Measurements from ENCODE around the gene INO80D. TPM values are rescaled to one million over a fixed set of nuclear protein-coding genes. Genes with fewer than 3 reads are reported as not detected.

The INO80D gene
- total RNA-seq, 1 donor from 2014 or later: 21.1 TPM

DNA sequence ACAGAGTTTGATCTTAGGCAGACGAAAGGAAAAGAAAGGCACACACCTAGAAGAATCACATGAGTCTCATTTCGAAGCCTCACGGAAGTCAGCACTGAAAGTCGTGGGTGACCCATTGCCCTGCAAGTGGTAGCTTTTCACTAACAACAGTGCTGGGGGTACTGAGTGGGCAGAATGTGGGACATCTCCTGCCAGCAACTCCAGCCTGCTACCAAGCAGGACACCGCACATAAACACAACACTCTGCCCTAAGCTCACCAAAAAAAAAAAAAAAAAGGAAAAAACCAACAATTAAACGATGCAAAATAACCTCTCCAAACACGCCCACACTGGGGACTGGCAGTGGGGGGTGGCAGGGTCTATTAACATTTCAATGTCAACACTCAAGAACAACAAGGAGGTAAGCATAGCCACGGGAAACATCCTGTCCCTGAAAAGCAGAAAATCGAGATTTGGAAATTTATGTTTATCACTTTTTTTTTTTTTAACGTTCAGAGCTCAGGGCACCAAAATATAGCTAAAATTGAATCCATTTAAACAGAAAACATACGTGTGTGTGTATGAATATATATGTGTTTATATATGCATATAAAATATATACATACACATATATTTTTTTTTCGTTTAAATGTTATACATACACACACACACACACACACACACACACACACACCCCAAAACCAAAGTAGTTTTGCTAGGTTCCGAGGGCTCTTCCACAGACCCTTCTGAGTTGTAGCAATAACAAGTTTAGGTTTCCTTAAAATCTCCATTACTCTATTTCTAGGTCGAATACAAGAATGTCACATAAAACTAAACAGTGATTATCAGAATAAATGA is 2.2 kb downstream of the INO80D start:
- H3K9me3 Mint-ChIP-seq (ENCODE audit: unreplicated experiment): no peaks in the 10 kb centered on the region
- FAIRE-seq (no peak), DNase-seq (ENCODE audit: low read depth) (no peak)
- Histone ChIP-seq H4K20me1 (ENCODE audit: insufficient read depth, low read length) (peaks cover 24% of the 10 kb centered on the region), H3K9ac (ENCODE audit: low read length) (peak overlapping the region; percentile 100), H3K4me1 (ENCODE audit: insufficient read depth, low read length) (peaks cover 8% of the 10 kb centered on the region), H3K4me3 (ENCODE audit: insufficient read depth, low read depth, low read length) (peak overlapping the region; percentile 98), H2AFZ (ENCODE audit: low read depth, low read length) (no peak overlapping the region), H3K79me2 (ENCODE audit: insufficient read depth, low read length) (peaks cover 80% of the 10 kb centered on the region), H3K36me3 (ENCODE audit: insufficient read depth, low read length) (peaks cover 2% of the 10 kb centered on the region), H3K4me2 (ENCODE audit: low read length) (peak overlapping the region; percentile 98), H3K27ac (ENCODE audit: low read depth, low read length) (peak overlapping the region; percentile 97), H3K27me3 (ENCODE audit: insufficient read depth, low read length) (no peaks in the 10 kb centered on the region), H3K9me3 (ENCODE audit: insufficient read depth, low read depth, low read length) (no peaks in the 10 kb centered on the region)
- H3K4me3 Mint-ChIP-seq (ENCODE audit: unreplicated experiment): peak overlapping the region; percentile 99
- no peak for TF ChIP-seq EZH2 (IDR thresholded peaks at IDR 0.05; ENCODE audit: insufficient read depth, low read length)
- TF ChIP-seq, protein P1, sequence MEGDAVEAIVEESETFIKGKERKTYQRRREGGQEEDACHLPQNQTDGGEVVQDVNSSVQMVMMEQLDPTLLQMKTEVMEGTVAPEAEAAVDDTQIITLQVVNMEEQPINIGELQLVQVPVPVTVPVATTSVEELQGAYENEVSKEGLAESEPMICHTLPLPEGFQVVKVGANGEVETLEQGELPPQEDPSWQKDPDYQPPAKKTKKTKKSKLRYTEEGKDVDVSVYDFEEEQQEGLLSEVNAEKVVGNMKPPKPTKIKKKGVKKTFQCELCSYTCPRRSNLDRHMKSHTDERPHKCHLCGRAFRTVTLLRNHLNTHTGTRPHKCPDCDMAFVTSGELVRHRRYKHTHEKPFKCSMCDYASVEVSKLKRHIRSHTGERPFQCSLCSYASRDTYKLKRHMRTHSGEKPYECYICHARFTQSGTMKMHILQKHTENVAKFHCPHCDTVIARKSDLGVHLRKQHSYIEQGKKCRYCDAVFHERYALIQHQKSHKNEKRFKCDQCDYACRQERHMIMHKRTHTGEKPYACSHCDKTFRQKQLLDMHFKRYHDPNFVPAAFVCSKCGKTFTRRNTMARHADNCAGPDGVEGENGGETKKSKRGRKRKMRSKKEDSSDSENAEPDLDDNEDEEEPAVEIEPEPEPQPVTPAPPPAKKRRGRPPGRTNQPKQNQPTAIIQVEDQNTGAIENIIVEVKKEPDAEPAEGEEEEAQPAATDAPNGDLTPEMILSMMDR (IDR thresholded peaks at IDR 0.05; ENCODE audit: insufficient read depth, low read depth, low read length): no peak
- H3K27ac Mint-ChIP-seq (ENCODE audit: unreplicated experiment): peak overlapping the region; percentile 98
- peaks cover 8% of the 10 kb centered on the region for H3K4me1 Mint-ChIP-seq (ENCODE audit: low read depth, unreplicated experiment)
- H3K27me3 Mint-ChIP-seq (ENCODE audit: low read depth, unreplicated experiment): no peaks in the 10 kb centered on the region
- H3K36me3 Mint-ChIP-seq (ENCODE audit: low read depth, unreplicated experiment): no peaks in the 10 kb centered on the region

DNA sequence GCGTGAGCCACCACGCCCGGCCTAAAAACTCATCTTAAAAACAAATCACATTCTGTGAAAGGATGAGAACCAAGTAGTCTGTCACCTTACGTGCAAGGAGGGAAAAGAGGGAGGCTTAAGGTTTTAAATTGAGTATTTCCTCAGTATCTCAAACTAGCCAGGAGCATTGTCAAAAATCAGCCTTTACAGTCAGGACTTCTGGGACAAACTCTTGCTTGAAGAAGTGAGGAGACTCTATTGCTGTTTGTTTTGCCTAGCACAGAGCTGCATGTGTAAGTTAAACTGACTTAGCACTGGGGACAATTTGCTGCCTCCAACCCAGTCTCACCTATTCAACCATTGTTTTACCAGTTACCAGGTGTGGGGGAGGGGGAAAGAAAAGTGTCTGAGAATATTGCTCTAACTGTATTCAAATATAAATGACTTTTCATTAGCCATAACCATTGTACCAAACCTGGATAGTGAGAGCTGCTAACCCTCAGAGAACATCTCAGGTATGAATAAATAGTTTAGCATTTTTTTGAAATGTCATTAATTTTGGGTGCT is 3.6 kb downstream of the INO80D start:
- no peak for TF ChIP-seq EZH2 (IDR thresholded peaks at IDR 0.05; ENCODE audit: insufficient read depth, low read length)
- H3K79me2 ChIP-seq (ENCODE audit: insufficient read depth, low read length): peaks cover 80% of the 10 kb centered on the region
- no peak for FAIRE-seq
- H3K36me3 Mint-ChIP-seq (ENCODE audit: low read depth, unreplicated experiment): no peaks in the 10 kb centered on the region
- H4K20me1 ChIP-seq (ENCODE audit: insufficient read depth, low read length): peaks cover 28% of the 10 kb centered on the region
- H3K27ac ChIP-seq (ENCODE audit: low read depth, low read length): no peak overlapping the region
- H3K36me3 ChIP-seq (ENCODE audit: insufficient read depth, low read length): no peaks in the 10 kb centered on the region
- no peak overlapping the region for H3K9ac ChIP-seq (ENCODE audit: low read length)
- H3K4me1 ChIP-seq (ENCODE audit: insufficient read depth, low read length): peaks cover 8% of the 10 kb centered on the region
- no peak overlapping the region for H3K4me3 ChIP-seq (ENCODE audit: insufficient read depth, low read depth, low read length)
- H2AFZ ChIP-seq (ENCODE audit: low read depth, low read length): no peak overlapping the region
- H3K9me3 ChIP-seq (ENCODE audit: insufficient read depth, low read depth, low read length): no peaks in the 10 kb centered on the region
- DNase-seq (ENCODE audit: low read depth): no peak
- H3K4me2 ChIP-seq (ENCODE audit: low read length): no peak overlapping the region
- no peak overlapping the region for H3K4me3 Mint-ChIP-seq (ENCODE audit: unreplicated experiment)
- H3K4me1 Mint-ChIP-seq (ENCODE audit: low read depth, unreplicated experiment): peaks cover 12% of the 10 kb centered on the region
- H3K27me3 ChIP-seq (ENCODE audit: insufficient read depth, low read length): no peaks in the 10 kb centered on the region
- no peak overlapping the region for H3K27ac Mint-ChIP-seq (ENCODE audit: unreplicated experiment)
- H3K9me3 Mint-ChIP-seq (ENCODE audit: unreplicated experiment): no peaks in the 10 kb centered on the region
- no peaks in the 10 kb centered on the region for H3K27me3 Mint-ChIP-seq (ENCODE audit: low read depth, unreplicated experiment)

DNA sequence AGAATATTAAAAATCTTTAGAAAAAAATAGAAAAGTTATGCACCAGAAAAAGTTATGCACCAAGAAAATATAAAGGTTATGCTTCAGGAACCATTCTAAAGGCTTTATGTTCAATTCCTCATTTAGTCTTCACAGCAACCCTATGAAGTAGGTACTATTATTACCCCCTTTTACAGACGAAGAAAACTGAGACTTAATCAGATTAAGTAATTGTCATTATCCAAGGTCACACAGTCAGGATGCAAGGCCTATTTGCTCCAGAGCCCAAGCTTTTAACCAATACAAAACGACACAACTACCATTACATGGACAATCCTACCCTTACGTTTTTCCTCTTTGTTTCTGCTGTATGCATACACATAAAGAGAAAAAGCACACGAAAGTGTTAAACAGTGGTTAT is 5.0 kb downstream of the INO80D start:
- FAIRE-seq (no peak), DNase-seq (ENCODE audit: low read depth) (no peak)
- H3K4me3 Mint-ChIP-seq (ENCODE audit: unreplicated experiment): no peak overlapping the region
- H3K36me3 ChIP-seq (ENCODE audit: insufficient read depth, low read length): no peaks in the 10 kb centered on the region
- H3K27ac ChIP-seq (ENCODE audit: low read depth, low read length): no peak overlapping the region
- TF ChIP-seq EZH2 (IDR thresholded peaks at IDR 0.05; ENCODE audit: insufficient read depth, low read length): no peak
- TF ChIP-seq, protein P1 (IDR thresholded peaks at IDR 0.05; ENCODE audit: insufficient read depth, low read depth, low read length): no peak
- H2AFZ ChIP-seq (ENCODE audit: low read depth, low read length): no peak overlapping the region
- H3K27me3 ChIP-seq (ENCODE audit: insufficient read depth, low read length): no peaks in the 10 kb centered on the region
- H3K4me1 Mint-ChIP-seq (ENCODE audit: low read depth, unreplicated experiment): peaks cover 13% of the 10 kb centered on the region
- H3K27ac Mint-ChIP-seq (ENCODE audit: unreplicated experiment): no peak overlapping the region
- H3K4me2 ChIP-seq (ENCODE audit: low read length): no peak overlapping the region
- H3K4me3 ChIP-seq (ENCODE audit: insufficient read depth, low read depth, low read length): no peak overlapping the region
- no peak overlapping the region for H3K9ac ChIP-seq (ENCODE audit: low read length)
- H3K27me3 Mint-ChIP-seq (ENCODE audit: low read depth, unreplicated experiment): no peaks in the 10 kb centered on the region
- peaks cover 32% of the 10 kb centered on the region for H4K20me1 ChIP-seq (ENCODE audit: insufficient read depth, low read length)
- H3K9me3 Mint-ChIP-seq (ENCODE audit: unreplicated experiment): no peaks in the 10 kb centered on the region
- H3K4me1 ChIP-seq (ENCODE audit: insufficient read depth, low read length): peaks cover 5% of the 10 kb centered on the region
- no peaks in the 10 kb centered on the region for H3K36me3 Mint-ChIP-seq (ENCODE audit: low read depth, unreplicated experiment)
- H3K79me2 ChIP-seq (ENCODE audit: insufficient read depth, low read length): peaks cover 82% of the 10 kb centered on the region
- H3K9me3 ChIP-seq (ENCODE audit: insufficient read depth, low read depth, low read length): no peaks in the 10 kb centered on the region

All from astrocyte (in vitro differentiated cells and primary cell).